ENCODE measurements around the gene KCNA5.

The KCNA5 gene

DNA sequence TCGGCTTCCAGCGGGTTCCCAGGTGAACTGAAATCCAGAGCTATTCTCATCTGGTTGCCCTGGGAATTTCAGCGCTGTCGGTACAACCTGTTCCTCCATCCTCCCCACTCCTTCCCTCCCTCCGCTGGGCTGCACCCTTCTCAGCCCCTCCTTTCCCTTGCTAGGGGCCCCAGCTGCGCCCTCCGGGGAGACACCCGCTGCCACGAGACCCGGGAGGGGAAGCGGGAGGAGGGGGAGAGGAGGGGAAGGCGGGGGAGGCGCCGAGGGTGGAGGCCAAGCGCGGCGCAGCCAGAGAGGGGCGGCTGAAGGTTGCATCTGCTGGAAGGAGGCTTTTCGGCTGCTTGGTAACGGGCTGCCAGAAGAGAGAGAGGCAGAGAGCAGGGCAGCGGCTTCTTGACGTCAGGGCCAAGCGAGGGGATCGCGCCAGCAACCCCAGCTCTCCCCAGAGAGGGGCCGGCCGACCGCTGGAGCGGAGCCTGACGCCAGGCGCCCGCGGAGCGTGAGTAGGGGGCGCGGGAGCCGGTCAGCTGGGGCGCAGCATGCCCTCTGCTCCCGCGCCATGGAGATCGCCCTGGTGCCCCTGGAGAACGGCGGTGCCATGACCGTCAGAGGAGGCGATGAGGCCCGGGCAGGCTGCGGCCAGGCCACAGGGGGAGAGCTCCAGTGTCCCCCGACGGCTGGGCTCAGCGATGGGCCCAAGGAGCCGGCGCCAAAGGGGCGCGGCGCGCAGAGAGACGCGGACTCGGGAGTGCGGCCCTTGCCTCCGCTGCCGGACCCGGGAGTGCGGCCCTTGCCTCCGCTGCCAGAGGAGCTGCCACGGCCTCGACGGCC is at the start of gene KCNA5:
Gene KCNA5 (plus strand): TSS at position 291 of the 831 bp plus-strand sequence. CDS start 269 bp downstream, at position 560.
- DNase-seq = no peak

DNA sequence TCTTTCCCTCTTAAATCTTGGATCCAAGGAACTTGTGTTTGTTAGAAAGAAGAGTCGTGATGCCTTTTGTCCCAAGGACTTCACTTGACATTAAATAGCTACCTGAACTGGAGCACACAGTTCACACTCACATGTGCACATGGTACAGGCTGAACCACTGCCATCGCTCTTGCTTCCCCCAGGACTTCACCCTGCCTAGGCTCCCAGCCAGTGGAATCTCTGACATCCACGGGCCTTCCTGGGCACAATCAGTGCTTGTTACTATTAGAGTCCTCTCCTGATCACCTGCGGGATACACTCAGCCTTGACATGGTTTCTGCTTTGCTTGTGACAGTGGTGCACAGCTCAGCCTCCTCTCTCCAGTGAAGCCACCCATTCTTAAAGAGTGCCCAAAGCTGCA is 49.1 kb upstream of the KCNA5 start:
- no peak for DNase-seq

DNA sequence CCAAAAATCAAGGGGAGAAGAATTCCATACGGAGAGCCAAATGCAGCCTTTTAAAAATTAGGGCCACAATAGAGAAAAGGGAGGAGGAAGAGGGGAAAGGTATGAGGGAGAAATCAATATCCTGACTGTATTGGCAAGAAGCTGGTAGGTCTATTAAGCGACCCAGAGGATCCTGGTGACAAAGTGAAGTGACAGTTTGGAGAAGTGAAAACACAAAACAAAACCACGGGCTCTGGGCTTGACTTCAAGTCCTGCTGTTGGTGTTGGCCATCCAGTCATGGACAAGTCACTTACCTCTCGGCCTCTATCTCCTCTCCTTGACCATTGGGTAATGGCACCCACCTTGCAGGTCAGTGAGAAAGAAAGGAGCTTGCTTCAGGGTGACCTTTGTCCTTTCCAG is 47.0 kb upstream of the KCNA5 start:
- DNase-seq = no peak

DNA sequence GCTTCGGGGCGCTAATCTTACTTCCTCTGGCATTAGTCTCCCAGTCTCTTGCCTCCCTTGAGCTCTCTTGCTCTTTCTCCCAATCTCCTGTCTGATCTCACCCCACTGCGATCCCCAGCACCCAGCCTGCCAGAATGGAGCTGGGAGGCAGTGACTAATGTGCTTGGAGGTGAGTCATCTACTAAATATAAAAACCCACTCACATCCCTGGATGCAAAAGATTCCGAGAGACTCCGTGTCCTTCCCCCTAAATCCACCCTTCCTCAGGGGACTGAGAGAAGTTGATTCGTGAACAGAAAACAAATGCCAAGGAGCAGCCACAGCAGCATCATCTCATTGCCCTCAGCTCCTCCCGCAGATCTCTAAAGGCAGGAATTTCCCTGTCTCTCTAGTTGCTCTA is 45.7 kb upstream of the KCNA5 start:
- DNase-seq = no peak

DNA sequence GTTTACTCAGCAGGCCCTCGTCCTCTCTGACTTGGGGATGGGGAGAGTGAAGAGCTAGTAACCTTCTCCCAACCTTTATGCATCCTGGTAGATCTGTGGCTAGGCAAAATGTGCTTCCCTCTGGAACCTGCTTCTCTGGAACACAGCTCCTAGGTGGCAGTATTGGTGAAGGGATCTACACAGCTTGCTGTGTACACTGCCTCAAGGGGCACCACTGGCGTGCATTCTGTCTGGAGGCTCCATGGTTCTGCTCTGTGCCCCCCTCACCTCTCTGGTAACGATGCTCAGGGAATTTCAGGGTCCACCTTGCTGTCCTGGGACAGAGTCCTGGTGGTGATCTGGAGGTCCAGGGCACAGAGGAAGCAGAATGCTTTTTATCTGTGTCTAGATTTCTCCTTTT is 43.5 kb upstream of the KCNA5 start:
- no peak for DNase-seq

DNA sequence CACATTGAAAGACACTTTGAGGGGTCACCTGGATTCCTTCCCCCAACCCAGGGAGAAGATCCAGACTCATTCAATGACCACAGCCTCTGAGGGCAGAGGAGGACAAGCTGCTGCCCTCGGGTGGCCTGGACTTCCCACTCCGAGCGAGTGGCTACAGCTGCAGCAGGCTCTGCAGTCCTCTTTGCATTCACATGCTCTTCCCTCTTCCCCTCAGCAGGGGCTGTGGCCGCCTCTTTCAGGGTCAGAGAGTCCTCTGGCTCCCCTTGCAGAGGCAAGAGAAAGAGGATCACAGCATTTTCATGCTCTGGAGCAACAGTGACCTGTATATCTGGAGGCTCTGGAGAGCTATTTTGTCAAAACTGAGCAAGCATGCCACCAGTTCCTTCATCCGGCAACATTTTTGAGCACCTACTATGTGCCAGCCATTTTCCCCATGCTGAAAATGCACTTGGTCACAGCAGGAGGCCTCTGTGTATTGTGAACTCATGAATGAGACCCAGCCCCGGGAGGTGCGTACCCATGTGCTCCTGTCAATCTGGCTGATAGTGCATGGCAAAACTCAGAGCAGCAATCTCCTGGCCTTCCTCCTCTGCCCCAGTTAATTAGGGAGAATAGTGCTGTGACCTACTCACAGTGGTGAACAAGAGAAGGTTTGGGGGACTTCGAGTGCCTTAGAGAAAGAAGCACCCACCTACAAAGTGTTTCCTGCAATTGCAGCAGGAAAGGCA is 42.9 kb upstream of the KCNA5 start:
- no peak for DNase-seq

DNA sequence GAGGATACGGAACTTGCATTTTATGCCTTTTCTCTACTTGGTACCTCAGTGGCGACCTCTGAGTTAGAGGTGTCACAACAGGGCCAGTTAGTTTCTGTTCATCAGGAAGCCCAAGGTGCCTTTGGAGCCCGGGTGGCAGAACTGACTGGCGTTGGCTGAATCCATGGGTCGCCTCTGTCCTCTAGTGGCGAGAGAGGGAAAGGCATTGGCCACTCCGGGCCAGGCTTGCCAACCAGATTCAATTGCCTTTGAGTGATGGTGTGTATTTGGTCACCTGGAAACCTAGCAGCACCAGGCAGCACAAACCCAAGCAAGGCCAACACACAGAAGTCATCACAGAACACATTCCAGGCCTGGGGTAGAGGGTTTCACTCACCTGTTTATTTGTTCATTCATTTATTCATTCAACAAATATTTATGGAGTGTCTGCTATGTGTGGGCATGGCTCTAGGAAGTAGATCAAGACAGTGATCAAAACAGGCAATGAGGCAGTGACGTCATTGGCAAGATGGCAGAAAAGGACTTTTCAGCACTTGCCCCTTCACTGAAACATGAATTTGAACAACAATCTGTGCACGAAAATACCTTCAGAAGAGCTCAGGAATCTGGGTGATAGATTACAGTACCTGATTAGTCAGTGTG is 40.5 kb upstream of the KCNA5 start:
- DNase-seq = no peak

DNA sequence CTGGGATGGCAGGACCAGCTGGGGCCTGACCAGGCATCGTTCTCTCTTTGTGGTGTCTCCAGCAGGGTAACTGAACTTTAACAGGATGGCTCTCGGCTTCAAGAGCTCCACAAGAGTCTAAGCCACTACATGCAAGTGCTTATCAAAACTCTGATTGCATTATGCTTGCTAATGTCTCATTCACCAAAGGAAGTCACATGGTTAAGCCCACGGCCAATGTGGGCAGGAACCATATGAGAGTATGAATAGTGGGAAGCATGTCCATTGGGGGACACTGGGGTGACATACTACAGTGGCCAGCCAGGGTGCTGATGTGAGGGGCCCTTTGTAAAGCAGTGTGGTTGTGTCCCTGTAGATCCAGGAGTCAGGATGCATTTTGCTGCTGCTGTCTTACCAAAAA is 35.0 kb upstream of the KCNA5 start:
- DNase-seq = no peak

DNA sequence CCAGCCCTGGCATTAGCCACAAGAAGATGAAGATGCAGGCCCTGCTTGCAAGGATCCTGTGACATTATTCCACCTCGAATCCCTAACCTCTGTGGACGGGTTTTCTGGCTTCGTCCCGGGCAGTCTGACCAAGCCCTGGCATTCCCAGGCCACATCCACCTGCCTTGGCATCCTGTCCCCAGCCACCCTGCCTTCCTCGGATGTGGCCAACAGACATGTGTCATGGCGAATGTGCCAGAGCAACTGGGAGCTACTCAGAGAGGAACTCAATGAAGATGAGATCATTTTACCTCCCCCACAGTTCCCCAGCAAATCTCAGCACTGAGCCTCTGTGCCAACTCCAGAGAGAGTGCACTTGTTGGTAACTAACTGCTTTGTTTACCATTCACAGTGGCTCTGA is 33.5 kb upstream of the KCNA5 start:
- no peak for DNase-seq

DNA sequence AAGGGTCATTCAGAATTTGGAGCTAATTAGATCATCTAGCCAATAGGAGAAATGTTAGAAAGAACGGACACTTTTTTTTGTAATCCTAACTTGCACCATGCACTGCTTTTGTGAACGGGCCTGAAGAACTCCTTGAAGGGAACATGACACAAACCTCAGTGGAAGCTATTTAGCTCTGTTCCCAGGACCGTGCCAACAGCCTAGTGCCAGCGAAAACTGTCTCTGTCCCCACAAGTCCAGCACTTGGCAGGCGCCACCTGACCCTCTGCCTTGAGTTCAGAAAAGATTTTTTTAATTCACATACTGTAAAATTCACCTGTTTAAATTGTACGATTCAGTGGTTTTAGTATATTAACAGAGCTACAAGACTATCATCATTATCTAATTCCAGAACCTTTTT is 31.3 kb upstream of the KCNA5 start:
- DNase-seq = no peak

DNA sequence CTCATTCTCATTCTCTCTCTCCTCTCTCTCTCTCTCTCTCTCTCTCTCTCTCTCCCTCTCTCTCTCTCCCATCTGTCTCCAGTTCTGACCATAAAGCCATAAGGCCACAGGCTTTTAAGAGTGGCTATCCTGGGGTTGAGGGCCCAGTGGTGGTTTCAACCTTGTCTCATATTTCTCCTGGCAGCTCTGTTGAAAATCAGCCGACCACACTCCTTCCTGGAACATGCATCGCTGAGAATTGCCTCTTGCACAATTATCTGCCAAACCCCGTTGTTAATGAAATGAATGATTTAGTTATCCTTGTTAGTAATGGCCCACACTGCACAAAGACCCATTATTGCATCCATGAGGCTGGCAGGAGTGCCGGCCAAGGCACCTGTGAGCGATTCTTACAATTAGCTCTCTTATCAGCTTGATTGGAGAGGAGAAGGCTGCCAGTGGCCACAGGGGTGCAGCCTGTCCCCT is 30.4 kb upstream of the KCNA5 start:
- no peak for DNase-seq

DNA sequence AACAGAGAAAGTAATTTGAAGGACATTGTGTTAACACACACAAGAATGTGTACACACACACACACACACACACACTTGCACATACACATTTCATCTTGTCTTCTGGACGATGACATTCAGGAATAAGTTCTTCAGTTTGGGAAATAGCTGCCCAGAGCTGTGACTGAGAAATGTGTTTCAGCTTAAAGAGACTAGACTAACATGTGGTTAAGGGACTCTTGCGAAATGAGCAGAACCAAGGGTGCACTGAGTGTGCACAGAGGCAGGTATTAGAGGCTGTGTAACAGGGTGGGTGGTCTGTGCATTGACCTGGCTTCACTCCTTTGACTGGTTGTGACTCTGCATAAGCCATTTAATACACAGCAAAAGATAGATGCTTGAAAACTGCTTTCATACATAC is 29.4 kb upstream of the KCNA5 start:
- no peak for DNase-seq

DNA sequence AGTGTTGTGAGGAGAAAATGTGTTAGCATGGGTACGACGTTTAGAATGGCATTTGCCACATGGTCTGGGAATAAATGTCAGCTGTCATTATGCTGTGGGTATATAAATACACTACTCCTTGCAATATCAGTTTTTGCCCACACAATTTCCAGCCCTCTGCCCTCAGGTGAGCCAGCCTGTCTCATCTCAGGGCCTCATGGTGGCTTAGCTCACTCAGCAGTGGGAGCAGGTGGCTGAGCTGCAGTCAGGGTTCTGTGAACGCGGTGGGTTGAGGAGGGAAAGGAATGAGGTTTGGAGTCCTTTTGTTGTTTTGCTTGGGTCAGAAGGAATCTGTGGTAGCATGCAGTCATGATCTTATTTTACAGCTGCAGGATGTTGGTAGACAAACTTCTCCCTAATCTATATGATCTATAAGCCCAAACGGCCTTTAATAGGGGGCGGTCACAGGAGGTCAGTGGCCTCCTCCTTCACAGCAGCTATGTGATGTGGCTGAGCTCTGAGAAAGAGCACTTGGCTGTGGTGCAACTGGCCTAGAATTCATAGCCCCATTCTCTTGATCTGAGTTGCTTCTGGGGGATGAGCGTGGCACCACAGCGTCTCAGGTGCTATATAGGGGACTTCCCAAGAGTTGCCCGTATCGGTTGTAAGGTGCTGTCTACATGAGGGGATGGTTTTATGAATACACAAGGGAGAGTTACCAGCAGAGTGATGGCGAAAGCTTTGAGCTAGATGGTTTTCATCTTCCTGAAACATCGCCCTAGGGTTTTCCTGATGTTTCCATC is 27.8 kb upstream of the KCNA5 start:
- no peak for DNase-seq

DNA sequence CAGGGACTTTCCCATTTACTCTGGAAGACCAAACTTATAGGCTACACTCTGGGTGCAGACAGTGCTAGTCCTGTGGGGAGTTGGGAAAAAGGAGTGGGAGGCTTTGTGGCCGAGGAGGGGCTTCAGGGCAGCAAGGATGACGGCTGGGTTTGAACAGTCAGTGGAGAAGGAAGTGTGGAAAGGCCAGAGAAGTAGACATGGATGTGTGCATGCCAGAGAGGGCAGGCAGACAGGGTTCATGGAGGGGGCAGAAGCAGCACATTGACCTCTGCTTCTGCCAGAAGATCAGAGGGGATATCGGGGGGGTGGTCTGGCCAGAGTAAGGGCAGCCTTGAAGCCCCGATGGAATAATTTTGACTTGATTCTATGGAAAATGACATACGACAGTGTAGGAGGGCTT is 27.2 kb upstream of the KCNA5 start:
- no peak for DNase-seq

DNA sequence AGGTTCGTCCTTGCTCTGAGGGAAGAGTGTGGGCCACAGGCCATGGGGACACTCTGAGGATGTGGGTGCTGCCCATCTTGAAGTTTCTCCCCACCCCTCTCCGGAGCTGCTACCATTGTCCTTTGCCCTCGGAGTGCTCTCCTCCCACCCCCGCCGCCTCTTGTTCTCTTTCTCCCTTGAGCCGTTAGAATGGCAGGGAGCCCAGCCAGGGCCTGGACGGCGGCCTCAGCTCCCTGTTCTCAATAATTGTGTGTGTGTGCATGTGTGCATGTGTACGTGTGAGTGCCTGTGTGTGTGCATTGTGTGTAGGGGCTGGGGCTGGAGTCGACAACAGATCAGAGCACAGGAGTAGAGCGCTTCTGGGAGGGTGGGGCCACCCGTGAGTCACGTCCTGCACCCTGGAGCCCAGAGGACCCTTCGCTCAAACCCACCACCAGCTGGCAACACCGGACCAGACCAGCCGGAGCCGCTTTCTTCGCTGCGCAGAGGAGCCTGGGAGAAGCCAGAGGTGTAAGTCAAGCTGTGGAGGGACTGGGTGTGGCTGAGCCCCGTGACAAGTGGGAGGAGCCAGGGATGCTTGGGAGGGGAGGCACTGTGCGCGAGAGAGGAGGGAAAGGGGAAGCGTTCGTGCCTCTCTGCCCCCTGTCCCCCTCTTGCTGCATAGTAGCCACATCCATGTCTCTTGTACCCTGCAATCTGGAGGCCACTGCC is 25.9 kb upstream of the KCNA5 start:
- DNase-seq = no peak

DNA sequence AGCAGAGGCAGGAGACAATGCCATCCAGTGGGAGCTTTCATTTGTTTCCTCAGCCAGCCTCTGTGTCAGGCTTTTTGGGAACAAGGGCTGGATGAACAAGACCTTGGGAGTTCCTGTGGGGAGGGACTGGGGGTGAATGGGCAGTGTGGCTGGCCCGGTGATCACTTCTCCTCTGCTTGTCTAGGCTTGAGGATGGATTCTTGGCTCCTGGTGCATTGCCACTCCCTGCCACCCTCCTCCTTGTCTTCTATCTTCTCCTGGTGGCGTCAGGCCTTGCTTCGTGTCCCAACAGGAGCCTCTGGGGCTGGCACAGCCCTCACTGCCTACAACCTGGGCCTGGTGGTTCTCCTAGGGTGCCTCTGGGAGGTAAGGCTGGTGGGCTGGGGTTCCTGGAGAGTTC is 25.0 kb upstream of the KCNA5 start:
- DNase-seq = no peak

DNA sequence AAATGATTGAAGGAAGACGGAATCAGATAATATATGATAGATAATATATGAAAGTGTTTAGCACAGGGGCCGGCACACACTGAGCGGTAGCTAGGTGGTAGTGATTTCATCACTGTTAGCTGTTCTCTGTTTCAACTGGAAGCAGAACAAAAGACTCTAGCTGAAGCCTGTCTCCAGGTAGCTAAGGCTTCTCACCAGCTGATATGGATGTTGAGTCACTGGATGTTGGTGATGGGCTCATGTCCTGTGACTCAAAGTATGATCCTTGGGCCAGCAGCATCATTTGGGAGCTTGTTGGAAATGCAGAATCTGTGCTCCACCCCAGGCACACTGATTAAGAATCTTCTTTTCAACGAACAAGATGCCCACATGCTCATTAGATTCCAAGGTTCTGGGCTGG is 21.7 kb upstream of the KCNA5 start:
- no peak for DNase-seq

DNA sequence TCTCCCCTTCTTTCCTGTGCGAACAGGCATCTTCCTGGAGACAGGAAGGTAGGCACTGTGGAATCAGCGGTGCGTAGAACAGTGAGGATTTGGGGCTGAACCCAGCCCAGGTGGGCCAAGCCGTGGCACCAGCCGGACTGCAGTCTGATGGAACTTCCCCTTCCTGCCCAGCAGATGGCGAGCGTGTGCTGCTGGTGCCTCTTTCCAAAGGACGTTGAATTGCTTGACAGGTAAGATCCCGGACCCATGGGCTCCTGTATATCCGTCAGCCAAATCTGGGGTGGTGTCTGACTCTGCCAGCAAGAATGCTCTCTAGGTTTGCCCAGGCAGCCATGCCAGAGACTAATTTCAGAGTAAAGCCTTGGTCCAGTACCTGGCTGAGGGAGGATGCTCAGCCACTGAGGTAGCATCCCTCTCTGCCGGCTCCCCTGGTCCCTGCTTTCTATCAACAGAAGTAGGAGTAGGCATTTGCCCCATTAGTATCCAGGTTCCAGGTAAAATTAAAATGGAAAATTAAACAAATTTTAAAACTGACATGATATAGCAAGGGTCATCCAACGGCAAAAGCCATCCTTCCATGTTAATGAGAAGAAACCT is 21.1 kb upstream of the KCNA5 start:
- DNase-seq = peak; percentile 23

DNA sequence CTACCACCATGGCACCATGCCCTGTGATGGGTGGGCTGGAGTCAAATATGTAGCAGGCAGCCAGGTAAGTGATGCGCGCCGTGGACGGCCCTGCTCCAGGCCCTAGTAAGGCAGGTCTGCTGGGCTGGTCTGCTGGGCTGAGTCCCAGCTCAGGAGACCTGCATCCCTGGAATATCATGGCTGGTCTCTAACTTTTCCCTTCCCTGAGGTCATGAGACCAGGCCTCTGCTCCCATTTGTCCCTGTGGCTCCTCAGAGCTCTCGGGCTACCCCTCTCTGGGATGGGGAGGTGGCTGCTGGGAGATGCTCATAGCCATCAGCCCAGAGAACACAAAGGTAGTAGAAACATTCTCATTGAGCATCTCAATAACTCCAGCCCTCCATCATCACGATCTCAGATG is 19.8 kb upstream of the KCNA5 start:
- DNase-seq = no peak

DNA sequence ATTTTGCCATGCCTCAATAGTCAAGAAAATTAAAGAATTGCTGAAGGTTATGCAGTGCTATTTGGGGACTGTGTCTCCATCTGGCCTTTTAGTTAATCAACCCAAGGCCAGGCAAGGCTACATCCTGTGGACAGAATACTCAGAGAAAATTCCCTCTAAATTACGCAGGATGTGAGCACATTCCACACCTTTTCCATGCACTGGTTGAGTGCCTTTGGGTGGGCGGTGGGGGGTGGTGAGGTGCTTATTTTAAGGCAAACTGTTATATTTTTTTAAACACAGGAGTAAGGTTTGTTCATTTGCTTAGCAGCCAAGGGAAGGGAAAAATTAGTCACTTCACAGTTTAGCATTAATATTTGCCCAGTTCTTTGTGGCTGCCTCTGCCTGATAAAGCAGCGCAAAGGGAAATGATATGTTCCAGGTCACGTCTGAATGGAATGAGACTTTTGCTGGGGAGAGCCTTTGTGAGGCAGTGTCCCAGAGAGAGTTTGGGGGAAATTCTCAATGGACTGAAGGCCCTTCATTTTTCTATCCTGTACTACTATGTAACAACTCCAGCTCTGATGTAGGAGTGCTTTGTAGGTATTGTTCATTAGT is 17.2 kb upstream of the KCNA5 start:
- no peak for DNase-seq

DNA sequence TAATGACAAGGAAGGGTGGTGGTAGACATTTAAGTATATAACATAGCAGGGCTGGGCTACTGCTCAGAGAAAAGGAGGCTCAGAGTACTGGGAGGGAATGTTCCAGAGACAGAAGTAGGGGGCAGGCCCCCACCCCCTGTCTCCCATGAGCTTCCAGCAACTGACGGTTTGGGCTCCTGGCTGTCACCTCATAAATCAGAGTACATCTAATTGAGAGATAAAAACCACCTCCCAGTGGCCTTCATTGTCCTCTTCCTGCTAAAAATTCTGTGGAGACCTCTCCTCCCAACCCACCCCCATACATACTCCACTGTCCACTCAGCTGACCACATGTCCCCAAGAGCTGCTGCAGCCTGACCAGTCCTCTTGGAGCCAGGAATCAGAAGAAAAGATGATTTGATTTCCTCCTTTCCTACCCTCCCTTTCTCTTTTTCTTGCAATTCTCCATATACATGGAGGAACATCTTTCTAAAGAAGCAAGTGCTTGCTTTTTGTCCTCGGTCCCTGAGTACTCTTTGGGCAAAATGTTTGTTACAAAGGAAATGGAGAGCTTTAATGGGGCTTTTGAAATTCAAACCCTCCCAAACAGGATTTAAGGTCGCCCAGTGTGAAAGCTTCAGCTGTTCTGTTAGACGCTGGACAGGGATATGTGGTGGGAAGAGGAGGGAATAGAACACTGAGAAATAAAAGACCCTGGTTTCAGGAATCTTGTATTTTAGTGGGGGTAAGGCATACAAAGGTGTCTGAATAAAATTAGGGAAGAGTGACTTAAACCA is 16.4 kb upstream of the KCNA5 start:
- DNase-seq = no peak

Measured in activated naive CD4-positive, alpha-beta T cell treated with anti-CD3 and anti-CD28 coated beads, Interleukin-2, amount 50 U/mL, for 16 hours (primary cell).